Measurements from ENCODE around the gene TXNL4A. TPM values are rescaled to one million over a fixed set of nuclear protein-coding genes. Genes with fewer than 3 reads are reported as not detected.
"Not testable (repeated sequence)": the region's sequence is repeated elsewhere in the genome, so short reads cannot be mapped to it uniquely, and the experiment has no call there.

Gene TXNL4A
- total RNA-seq, 2 experiments from 2014 or later: 169 to 175 TPM

- DNase-seq: no peak
- Mint-ChIP-seq H3K9me3 (peaks cover 80% of the 10 kb centered on the region), H3K27ac (no peak overlapping the region), H3K27me3 (no peaks in the 10 kb centered on the region), H3K36me3 (peaks cover 58% of the 10 kb centered on the region), H3K4me3 (no peak overlapping the region), H3K4me1 (ENCODE audit: low read depth) (no peaks in the 10 kb centered on the region)
- CTCF ChIA-PET: interaction anchor here (0.7 kb wide), 1 partner anchor 230 kb away, joined by 3 read pairs; no protein-coding TSS in a partner anchor
- POLR2A ChIA-PET: no interaction called here
- intact Hi-C loops (cut with micrococcal nuclease): no loop called here
These were observed 34.2 kb upstream of the TXNL4A start for GRCh38 chr18:80022613-80023012.

- intact Hi-C loops (cut with micrococcal nuclease): no loop called here
- POLR2A ChIA-PET: no interaction called here
- no peak overlapping the region for H3K27ac Mint-ChIP-seq
- no peak overlapping the region for H3K4me3 Mint-ChIP-seq
- H3K27me3 Mint-ChIP-seq: no peaks in the 10 kb centered on the region
- CTCF ChIA-PET: no interaction called here
- no peaks in the 10 kb centered on the region for H3K4me1 Mint-ChIP-seq (ENCODE audit: low read depth)
- H3K9me3 Mint-ChIP-seq: peaks cover 23% of the 10 kb centered on the region
- DNase-seq: no peak
- H3K36me3 Mint-ChIP-seq: peaks cover 7% of the 10 kb centered on the region
These were observed 24.4 kb upstream of the TXNL4A start for GRCh38 chr18:80012714-80013113.

GRCh38 chr18:80011496-80012137 lies 23.3 kb upstream of the TXNL4A start:
- H3K36me3 Mint-ChIP-seq; H3K27me3 Mint-ChIP-seq; H3K4me1 Mint-ChIP-seq (ENCODE audit: low read depth); H3K27ac Mint-ChIP-seq; DNase-seq; CTCF ChIA-PET; intact Hi-C loops (cut with micrococcal nuclease); POLR2A ChIA-PET; H3K4me3 Mint-ChIP-seq: not testable (repeated sequence)
- H3K9me3 Mint-ChIP-seq: peaks cover 27% of the 10 kb centered on the region

GRCh38 chr18:80010551-80010906 lies 22.2 kb upstream of the TXNL4A start:
- CTCF ChIA-PET: no interaction called here
- no peak overlapping the region for H3K27ac Mint-ChIP-seq

GRCh38 chr18:80009661-80010550 lies 21.5 kb upstream of the TXNL4A start:
- Mint-ChIP-seq H3K9me3 (peaks cover 27% of the 10 kb centered on the region), H3K27ac (no peak overlapping the region), H3K4me1 (ENCODE audit: low read depth) (no peaks in the 10 kb centered on the region), H3K4me3 (no peak overlapping the region), H3K27me3 (no peaks in the 10 kb centered on the region), H3K36me3 (peaks cover 7% of the 10 kb centered on the region)
- ChIA-PET POLR2A (no interaction called here), CTCF (no interaction called here)
- intact Hi-C loops (cut with micrococcal nuclease): no loop called here
- no peak for DNase-seq

More at GRCh38 chr18:80010551-80010906, 22.2 kb upstream of the TXNL4A start:
- intact Hi-C loops (cut with micrococcal nuclease): no loop called here
- Mint-ChIP-seq H3K9me3 (peaks cover 27% of the 10 kb centered on the region), H3K36me3 (peaks cover 7% of the 10 kb centered on the region), H3K27me3 (no peaks in the 10 kb centered on the region), H3K4me1 (ENCODE audit: low read depth) (no peaks in the 10 kb centered on the region), H3K4me3 (no peak overlapping the region)
- POLR2A ChIA-PET: no interaction called here
- DNase-seq: no peak

GRCh38 chr18:80006724-80007123 lies 18.4 kb upstream of the TXNL4A start:
- Mint-ChIP-seq H3K27ac (no peak overlapping the region), H3K9me3 (peaks cover 15% of the 10 kb centered on the region), H3K27me3 (no peaks in the 10 kb centered on the region), H3K4me3 (no peak overlapping the region), H3K36me3 (peaks cover 5% of the 10 kb centered on the region), H3K4me1 (ENCODE audit: low read depth) (no peaks in the 10 kb centered on the region)
- ChIA-PET POLR2A (no interaction called here), CTCF (no interaction called here)
- no peak for DNase-seq
- intact Hi-C loops (cut with micrococcal nuclease): no loop called here

- no peak for DNase-seq
- H3K4me3 Mint-ChIP-seq: no peak overlapping the region
- H3K36me3 Mint-ChIP-seq: peaks cover 11% of the 10 kb centered on the region
- ChIA-PET CTCF (no interaction called here), POLR2A (no interaction called here)
- intact Hi-C loops (cut with micrococcal nuclease): no loop called here
- no peak overlapping the region for H3K27ac Mint-ChIP-seq
- peaks cover 2% of the 10 kb centered on the region for H3K4me1 Mint-ChIP-seq (ENCODE audit: low read depth)
- peaks cover 25% of the 10 kb centered on the region for H3K9me3 Mint-ChIP-seq
- no peaks in the 10 kb centered on the region for H3K27me3 Mint-ChIP-seq
These were observed 16.4 kb upstream of the TXNL4A start for GRCh38 chr18:80004600-80005342.

GRCh38 chr18:80002468-80002867 lies 14.1 kb upstream of the TXNL4A start:
- peaks cover 9% of the 10 kb centered on the region for H3K36me3 Mint-ChIP-seq
- H3K9me3 Mint-ChIP-seq: peaks cover 26% of the 10 kb centered on the region
- ChIA-PET CTCF (no interaction called here), POLR2A (no interaction called here)
- H3K27me3 Mint-ChIP-seq: no peaks in the 10 kb centered on the region
- H3K27ac Mint-ChIP-seq: no peak overlapping the region
- no peak overlapping the region for H3K4me3 Mint-ChIP-seq
- peaks cover 3% of the 10 kb centered on the region for H3K4me1 Mint-ChIP-seq (ENCODE audit: low read depth)
- intact Hi-C loops (cut with micrococcal nuclease): no loop called here
- no peak for DNase-seq

GRCh38 chr18:80000877-80001276 lies 12.5 kb upstream of the TXNL4A start:
- DNase-seq: no peak
- no peak overlapping the region for H3K4me3 Mint-ChIP-seq
- no peak overlapping the region for H3K27ac Mint-ChIP-seq
- H3K4me1 Mint-ChIP-seq (ENCODE audit: low read depth): peaks cover 3% of the 10 kb centered on the region
- CTCF ChIA-PET: no interaction called here
- no peaks in the 10 kb centered on the region for H3K27me3 Mint-ChIP-seq
- POLR2A ChIA-PET: no interaction called here
- intact Hi-C loops (cut with micrococcal nuclease): no loop called here
- H3K36me3 Mint-ChIP-seq: peaks cover 9% of the 10 kb centered on the region
- H3K9me3 Mint-ChIP-seq: peaks cover 25% of the 10 kb centered on the region

- H3K9me3 Mint-ChIP-seq: peaks cover 25% of the 10 kb centered on the region
- intact Hi-C loops (cut with micrococcal nuclease); H3K36me3 Mint-ChIP-seq; H3K4me1 Mint-ChIP-seq (ENCODE audit: low read depth); H3K4me3 Mint-ChIP-seq; DNase-seq; CTCF ChIA-PET; H3K27me3 Mint-ChIP-seq; H3K27ac Mint-ChIP-seq; POLR2A ChIA-PET: not testable (repeated sequence)
These were observed 11.3 kb upstream of the TXNL4A start for GRCh38 chr18:79999701-80000100.

- intact Hi-C loops (cut with micrococcal nuclease): no loop called here
- Mint-ChIP-seq H3K4me3 (no peak overlapping the region), H3K27me3 (no peaks in the 10 kb centered on the region), H3K9me3 (no peaks in the 10 kb centered on the region), H3K36me3 (peaks cover 2% of the 10 kb centered on the region), H3K27ac (no peak overlapping the region), H3K4me1 (ENCODE audit: low read depth) (peaks cover 7% of the 10 kb centered on the region)
- POLR2A ChIA-PET: no interaction called here
- no peak for DNase-seq
- CTCF ChIA-PET: interaction anchor here (0.5 kb wide), 1 partner anchor 33 kb away, joined by 3 read pairs; no protein-coding TSS in a partner anchor
These were observed 3.1 kb upstream of the TXNL4A start for GRCh38 chr18:79991494-79991893.

- Mint-ChIP-seq H3K4me1 (ENCODE audit: low read depth) (peaks cover 25% of the 10 kb centered on the region), H3K4me3 (peak overlapping the region; percentile 94), H3K36me3 (peaks cover 13% of the 10 kb centered on the region), H3K27ac (peak overlapping the region; percentile 92), H3K27me3 (no peaks in the 10 kb centered on the region), H3K9me3 (no peaks in the 10 kb centered on the region)
- DNase-seq: no peak
- intact Hi-C loops (cut with micrococcal nuclease): loop anchor here (2.0 kb wide), 3 partner anchors 38 to 158 kb away; partner anchors contain the start of genes ADNP2 and SLC66A2
- ChIA-PET POLR2A (interaction anchor here (0.7 to 2.4 kb wide), 4 partner anchors 26 to 310 kb away, joined by 3 to 12 read pairs (median 8); partner anchors contain the start of genes RBFA and SLC66A2), CTCF (interaction anchor here (1.4 kb wide), 1 partner anchor 170 kb away, joined by 3 read pairs; no protein-coding TSS in a partner anchor)
These were observed 783 bp upstream of the TXNL4A start for GRCh38 chr18:79989195-79989497.
